GM21786 (cell line): ENCODE measurements around the gene CRACR2B.

Experiments
- ATAC-seq: cut with Tn5 transposase; IDR thresholded peaks from one replicate; pipeline ENCODE4 v1.9.1; 2021; ENCODE audit not compliant: unreplicated experiment

CRACR2B gene

GRCh38 chr11:794766-795633 is 32.7 kb upstream of the CRACR2B start:
- no peak for ATAC-seq

GRCh38 chr11:795634-796564 is 31.8 kb upstream of the CRACR2B start:
- ATAC-seq = peak; percentile 38

- no peak for ATAC-seq
Observed at GRCh38 chr11:796565-797295, 31.0 kb upstream of the CRACR2B start.

GRCh38 chr11:797296-798092 is 30.2 kb upstream of the CRACR2B start:
- ATAC-seq = peak; percentile 56

- ATAC-seq = peak; percentile 49
Observed at GRCh38 chr11:798093-798713, 29.5 kb upstream of the CRACR2B start, which contains the start of gene SLC25A22. TSS of gene SLC25A22 (minus strand) at chr11:798281. CDS start at chr11:795006, 3,275 bp downstream.

- ATAC-seq = no peak
Observed at GRCh38 chr11:799641-800316, 27.9 kb upstream of the CRACR2B start.

- ATAC-seq = no peak
Observed at GRCh38 chr11:800473-800872, 27.2 kb upstream of the CRACR2B start.

GRCh38 chr11:801097-801780 is 26.5 kb upstream of the CRACR2B start:
- no peak for ATAC-seq

- ATAC-seq = no peak
Observed at GRCh38 chr11:802018-802617, 25.6 kb upstream of the CRACR2B start.

- ATAC-seq = no peak
Observed at GRCh38 chr11:802693-803466, 24.8 kb upstream of the CRACR2B start.

- no peak for ATAC-seq
Observed at GRCh38 chr11:803467-803742, 24.3 kb upstream of the CRACR2B start.

GRCh38 chr11:803770-804598 is 23.7 kb upstream of the CRACR2B start:
- no peak for ATAC-seq

GRCh38 chr11:804599-804964 is 23.1 kb upstream of the CRACR2B start:
- ATAC-seq = no peak

GRCh38 chr11:808427-809286 is 19.1 kb upstream of the CRACR2B start:
- ATAC-seq = no peak

GRCh38 chr11:809287-810039 is 18.3 kb upstream of the CRACR2B start, which contains the start of gene RPLP2:
TSS of gene RPLP2 (plus strand) at chr11:809967. CDS start at chr11:810235, 268 bp downstream.
- ATAC-seq = peak; percentile 72
